Activated CD4-positive, alpha-beta T cell treated with anti-CD3 and anti-CD28 coated beads, Interleukin-2, amount 50 U/mL, for 48 hours (primary cell): ENCODE data around the gene GALNT18.

Source experiments
- DNase-seq, 2 experiments: peaks; one replicate each; pipeline ENCODE4 v3.0.0-alpha.2; 2020

Gene GALNT18

DNA sequence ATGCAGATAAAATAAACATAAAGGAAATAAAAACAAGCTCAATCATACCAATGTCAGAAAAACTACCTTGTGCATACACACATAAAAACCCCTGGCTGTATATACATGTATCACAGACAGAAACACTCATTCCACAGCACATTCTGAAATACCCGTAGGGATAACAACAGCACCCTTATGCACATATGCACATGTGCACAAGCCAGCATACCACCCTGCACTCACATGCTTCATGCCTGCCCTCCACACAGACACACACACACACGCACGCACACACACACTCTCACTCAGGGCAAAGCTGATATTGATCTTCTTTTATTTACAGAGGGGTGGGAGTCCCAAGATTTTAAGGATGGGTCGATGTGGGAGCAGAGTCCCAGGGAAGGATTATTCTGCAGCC lies 360.9 kb downstream of the GALNT18 start:
- no peak for DNase-seq

DNA sequence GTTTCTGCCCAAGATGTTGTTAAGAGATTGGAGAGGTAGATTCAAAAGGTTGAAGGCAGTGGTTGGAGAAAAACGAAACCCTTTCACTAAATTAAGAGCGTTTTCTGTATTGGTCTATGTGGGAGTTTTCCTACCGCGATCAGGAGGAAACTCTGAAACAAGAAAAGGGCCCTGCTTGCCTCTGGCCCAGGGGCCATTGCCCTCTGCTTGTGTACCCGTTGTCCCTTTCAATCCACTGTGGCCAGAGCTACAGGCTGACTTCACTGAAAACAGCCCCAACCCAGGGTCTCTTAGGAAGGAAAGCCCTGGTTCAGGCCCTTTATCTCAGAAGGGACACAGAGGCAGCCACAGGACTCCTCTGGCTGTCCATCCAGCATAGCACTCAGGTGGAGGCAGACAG lies 367.8 kb downstream of the GALNT18 start:
- DNase-seq = no peak

DNA sequence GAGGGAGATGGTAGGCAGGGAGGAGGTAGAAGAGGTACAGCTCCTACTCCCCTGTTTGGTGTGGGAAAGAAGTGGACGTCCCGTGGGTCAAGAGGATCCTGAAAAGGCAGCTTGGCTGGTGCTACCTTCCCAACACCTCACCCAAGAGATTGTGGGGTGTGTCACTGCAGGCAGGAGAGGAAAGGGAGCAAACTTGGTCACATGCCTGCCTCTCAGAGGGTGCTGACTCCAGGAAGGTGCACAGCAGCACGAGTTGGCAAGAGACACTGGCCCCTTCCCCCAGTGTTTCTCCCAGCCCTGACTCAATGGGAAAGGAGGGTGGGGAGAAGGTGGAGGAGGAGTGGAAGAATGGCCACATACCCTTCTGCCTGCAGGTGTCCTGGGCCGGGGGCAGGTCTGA lies 368.3 kb downstream of the GALNT18 start:
- DNase-seq = no peak

DNA sequence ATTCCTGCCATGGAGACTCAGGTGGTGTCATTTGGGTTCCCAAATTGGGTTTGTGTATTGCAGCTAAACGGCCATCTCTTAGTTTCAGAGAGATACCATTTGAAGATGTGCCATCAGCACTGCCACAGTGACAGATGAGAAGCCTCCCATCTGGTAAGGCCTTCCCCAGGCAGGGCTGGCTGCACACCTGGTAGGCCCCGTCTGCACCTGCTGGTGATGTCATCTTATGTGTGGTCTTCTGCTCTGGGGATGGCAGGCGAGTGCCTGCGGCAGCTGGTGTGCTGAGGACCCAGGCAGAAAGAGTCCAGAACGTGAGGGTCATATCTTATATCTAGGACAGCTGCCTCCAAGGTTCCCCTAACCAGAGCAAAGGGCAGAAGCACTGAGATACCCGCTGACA lies 369.4 kb downstream of the GALNT18 start:
- no peak for DNase-seq

DNA sequence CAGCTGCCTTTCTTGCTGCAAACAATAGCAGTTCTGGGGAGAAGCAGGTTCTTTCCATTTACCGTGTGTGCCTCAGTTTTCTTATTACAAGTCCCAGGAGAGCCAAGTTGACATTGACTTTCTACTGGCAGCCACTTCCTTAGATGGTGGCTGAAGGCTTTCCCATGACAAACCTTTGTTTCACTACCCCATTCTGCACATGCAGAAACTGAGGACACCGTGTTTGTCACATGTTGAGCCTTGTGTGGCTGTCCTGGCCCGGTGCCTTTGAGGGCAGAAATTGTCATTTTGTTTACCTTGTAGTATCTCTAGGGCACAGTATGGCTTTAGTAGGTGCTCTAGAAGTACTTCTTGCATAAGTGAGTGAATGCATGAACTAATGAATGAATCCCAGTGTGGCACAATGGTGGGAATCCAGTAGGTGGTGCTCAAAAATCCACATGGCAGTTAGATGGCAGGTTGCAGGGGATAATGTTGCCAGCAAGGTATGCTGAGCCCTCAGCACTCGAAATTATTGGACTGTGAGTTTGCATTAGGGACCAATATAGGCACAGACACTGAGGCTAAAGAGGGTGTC lies 370.3 kb downstream of the GALNT18 start:
- DNase-seq = no peak

DNA sequence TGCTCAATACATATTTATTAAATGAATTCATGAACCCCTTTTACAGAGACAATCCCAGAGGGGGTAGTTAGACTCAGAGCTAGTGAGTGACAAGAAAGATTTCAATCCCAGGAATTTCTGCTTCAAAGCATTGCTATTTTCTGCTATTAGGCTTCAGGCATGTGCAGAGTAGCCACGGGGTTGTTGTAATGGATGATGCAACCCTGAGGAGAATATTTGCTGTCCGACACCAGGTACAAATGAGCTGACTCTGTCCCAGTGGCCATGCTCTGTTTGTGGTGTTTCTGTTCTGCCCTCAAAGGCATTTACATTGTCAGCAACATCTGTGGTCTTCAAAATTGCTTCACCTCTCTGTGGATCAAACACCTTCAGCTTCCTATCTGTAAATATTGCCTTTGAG lies 371.3 kb downstream of the GALNT18 start:
- no peak for DNase-seq

DNA sequence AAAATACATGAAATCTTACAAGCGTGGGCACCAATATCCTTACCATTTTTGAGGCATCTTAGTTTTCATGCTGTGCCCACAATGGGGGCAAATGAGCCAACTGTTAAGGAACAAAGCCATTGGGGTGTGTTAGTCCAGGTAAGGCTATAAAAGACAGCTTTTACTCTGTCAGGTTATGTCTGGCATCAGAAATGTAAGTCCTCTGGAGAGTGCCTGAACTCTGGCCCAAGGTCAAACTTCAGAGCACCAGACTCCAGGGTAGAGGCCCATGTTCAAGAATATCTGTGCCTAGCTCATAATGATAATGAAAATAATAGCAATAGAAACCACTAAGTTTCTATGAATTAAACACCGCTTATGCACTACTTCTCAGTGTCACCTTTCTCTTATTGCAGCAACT lies 374.2 kb downstream of the GALNT18 start:
- DNase-seq = no peak

DNA sequence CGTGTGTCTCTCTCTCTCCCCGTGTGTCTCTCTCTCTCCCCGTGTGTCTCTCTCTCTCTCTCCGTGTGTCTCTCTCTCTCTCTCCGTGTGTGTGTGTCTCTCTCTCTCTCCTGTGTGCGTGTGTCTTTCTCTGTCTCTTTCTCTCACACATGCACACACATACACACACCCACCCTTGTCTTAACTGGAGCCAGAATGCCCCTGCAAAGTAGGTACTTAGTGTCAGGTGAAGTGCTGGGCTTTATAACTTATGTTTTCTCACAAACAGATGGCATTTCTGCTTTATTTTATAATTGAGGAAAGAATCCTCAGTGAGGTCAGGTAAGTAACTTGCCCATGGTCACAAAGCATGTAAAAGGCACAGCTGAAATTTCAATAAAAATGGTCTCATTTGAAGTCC lies 374.7 kb downstream of the GALNT18 start:
- no peak for DNase-seq

DNA sequence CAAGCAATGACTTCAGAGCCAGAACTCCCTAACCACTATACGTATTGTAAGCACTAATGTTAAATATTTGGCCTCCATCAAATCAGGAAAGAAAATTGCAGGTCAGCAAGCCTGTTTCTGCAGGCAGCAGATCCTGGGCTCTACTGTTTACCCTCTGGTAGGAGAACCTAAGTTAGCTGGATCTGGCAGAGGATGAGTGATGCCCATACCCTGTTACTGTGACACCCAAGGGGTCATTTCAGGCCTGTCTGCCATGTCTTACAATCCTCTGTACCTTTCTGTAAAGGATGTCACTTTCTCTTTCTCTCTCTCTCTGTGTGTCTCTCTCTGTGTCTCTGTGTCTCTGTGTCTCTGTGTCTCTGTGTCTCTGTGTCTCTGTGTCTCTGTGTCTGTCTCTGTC lies 375.6 kb downstream of the GALNT18 start:
- DNase-seq = no peak

DNA sequence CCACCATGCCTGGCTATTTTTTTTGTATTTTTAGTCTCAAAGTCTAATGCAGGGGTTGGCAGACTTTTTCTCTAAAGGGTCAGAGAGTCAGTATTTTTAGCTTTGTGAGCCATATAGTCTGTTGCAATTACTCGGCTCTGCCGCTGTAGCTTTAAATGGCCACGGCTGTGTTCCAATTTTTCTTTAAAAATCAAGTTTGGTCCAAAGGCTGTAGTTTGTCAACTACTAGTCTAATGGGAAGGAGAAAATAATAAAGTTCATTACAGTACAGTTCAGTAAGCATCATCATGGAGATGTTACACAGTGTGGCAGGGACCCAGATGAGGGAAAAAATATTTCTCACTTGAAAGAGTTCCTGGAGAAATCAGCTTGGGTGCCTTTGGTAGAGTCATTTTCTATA lies 376.4 kb downstream of the GALNT18 start:
- no peak for DNase-seq

DNA sequence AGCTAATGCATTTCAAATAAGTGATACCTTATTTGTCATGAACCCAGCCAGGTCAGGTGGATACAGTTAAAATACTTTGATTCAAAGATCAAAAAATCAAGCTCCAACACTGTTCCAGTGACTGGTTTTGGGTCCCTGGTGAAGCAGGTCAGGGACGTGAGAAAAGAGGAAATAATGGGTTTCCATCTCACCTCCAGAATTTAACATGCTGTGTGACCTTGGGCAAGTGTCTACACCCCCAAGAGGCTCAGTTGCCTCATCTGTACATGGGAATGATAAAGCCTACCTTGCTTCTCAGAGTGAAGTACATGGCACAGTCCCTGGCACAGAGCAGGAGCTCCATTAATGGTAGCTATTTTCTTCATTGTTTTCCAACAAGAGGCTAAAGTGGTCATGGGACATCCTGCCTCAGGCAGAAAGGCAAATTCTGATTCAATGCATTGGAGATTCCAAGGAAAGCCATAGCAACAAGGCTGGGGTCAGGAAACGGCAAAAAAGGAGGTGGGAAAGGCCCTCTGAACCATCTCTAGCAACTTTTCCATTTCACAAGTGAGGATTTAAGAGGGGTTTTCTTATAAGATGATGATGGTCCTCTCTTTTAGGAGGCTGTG lies 377.2 kb downstream of the GALNT18 start:
- DNase-seq = no peak

DNA sequence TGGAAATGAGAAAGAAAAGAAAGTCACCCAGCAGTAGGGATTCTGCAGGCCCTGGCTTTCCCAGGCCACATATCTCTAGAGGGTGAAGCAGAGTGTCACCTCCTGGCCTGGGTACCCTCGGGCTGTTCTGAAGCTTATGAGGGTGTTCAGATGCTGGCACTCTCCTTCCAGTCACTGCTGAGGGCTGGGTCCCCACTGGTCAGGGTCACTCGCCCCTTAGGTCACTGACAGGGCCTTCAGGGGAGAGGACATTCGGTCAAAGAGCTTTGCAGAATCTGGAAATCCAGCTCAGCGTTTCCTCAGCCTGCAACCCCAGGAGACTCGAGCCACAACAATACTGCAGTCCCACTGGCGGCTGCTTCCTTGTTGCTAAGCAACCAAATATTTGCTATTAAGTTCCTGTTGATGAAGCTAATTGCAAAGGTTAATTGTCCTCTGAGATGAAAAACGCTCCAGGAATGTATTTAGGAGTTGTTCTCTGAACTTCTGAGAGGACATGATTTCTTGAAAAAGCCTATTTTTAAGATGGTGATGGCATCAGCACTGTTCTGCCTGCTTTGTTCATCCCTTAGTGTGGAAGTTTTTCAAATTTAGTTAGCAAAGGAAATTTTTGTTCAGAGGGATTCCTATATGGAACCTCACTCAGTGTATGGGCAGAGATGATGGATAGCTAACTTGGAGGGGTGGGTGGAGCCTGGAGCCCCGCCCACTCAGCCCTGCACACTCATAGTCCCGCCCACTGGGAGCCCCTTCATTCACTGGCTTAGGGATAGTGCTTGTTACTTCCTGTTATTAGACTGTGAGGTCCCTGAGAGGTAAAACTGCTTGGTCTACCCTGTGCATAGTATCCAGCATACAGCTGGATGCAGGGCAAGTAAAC lies 378.0 kb downstream of the GALNT18 start:
- peak; percentile 13 to 22 for DNase-seq

DNA sequence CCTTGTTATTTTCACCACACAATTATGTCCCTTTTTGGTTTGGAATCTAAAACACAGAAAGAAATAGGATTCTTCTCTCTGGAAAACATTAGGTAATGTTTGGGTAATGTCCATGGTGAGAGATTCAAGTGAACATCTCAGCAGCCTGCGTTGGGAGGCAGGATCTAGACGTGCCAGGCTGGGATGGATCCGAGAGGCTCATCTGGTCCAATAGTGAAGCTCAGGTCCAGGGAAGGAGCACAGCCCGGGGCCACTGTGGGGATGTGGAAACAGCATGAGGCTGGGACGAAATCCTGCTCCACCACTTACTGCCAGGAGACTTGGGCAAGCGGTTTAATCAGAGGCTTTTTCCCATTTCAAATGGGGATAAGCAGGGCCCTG lies 378.6 kb downstream of the GALNT18 start:
- DNase-seq = no peak

DNA sequence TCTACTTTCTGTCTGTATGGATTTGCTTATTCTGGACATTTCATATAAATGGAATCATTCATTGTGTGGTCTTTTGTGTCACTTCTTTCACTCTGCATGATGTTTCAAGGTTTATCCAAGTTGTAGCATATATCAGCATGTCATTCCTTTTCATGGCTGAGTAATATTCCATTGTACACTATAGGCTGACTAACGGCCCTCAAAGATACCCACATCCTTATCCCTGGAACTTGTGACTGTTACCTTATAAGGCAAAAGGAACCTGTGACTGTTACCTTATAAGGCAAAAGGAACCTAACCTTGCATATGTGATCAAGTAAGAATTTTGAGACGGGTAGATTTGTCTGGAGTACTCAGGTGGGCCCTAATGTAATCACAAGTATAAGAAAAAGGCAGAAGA lies 380.5 kb downstream of the GALNT18 start:
- no peak for DNase-seq

DNA sequence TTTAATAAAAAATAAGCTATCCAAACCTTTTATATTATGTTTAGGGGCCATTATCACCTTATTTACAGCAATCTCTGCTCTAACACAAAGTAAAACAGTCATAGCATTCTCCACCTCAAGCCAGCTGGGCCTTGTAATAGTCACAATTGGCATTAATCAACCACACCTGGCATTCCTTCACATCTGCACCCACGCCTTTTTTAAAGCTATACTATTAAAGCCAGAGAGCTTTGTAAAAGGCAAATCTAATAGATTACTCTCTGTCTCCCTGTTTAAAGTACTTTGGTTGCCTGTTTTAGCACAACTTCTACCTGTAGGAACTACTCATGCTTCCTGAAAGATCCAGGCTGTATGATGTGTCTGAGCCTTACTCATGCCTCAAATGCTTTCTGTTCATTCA lies 381.8 kb downstream of the GALNT18 start:
- no peak for DNase-seq

DNA sequence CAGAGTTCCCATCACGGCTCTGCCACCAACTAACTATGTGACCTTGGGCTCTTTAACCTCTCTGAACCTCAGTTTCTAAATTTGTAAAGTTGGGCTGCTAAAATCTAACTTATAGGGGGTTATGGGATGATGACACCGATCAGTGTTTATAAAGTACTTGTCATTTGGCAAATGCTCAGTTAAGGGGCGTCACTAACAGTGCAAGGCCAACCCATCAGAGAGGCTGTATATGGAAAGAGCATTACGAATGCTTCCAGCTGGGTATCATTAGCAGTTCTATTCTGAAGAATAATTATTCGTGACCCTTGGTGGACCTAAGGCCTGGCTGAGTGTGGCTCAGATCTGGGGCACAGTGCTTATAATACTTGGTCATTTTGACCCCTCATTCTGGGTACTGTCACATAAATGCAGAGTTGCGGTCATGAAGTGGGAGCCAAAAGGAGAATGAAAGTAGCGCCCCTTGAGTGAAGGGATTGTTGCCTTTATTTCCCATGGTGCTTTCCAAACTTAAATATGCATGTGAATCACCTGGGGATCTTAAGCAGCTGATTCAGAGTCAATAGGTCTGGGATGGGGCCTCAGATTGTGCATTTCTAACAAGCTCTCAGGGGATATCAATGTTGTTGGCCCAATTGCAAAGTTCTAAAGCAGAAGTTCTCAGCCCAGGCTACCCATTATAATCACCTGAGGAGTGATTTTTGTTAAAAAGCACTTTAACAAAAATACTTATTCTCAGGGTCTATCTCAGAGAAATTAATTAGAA lies 384.6 kb downstream of the GALNT18 start:
- DNase-seq = no peak

DNA sequence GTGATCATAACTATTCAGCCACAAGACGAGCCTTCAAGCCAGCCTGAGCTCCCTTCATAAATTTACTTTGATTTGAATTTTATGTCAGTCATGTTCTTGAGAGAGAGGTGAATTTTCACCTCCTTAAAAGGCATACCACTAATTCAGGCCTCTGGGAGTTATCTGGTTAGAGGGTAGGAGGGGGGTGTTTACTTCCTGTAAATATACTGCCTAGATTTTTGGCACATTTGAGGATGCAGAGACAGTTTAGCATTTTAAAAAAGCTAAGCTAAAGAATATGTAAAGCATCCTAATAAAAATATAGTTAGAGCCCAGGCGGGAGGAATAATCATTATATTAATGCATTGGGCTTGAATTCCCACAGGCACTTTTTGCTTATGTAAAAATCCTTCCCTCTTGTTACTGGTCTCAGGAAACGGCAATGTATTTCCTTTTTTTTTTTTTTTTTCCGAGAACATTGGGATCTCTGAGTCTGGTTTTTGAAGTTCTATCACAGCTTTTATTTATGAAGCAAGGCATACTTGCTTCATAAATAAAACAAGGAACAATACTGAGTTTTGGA lies 385.2 kb downstream of the GALNT18 start:
- no peak for DNase-seq

DNA sequence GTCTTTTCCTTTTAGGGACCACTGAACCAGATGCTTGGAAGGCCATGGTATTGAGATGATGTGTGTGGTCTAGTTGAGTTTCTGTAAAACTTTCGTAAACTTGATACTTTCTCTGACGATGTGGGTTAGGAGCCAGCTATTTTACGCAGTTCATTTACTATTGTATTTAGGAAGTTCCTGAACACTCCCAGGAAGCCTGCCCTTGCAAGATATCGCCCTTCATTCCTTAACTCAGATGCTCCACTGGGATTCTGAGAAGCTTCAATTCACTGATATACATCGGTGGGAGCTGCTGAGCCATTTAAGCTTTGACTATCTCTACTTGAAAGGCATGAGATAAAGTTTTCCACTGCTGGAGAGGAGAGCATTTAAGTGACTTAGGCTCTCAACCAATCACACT lies 390.0 kb downstream of the GALNT18 start:
- DNase-seq = no peak

DNA sequence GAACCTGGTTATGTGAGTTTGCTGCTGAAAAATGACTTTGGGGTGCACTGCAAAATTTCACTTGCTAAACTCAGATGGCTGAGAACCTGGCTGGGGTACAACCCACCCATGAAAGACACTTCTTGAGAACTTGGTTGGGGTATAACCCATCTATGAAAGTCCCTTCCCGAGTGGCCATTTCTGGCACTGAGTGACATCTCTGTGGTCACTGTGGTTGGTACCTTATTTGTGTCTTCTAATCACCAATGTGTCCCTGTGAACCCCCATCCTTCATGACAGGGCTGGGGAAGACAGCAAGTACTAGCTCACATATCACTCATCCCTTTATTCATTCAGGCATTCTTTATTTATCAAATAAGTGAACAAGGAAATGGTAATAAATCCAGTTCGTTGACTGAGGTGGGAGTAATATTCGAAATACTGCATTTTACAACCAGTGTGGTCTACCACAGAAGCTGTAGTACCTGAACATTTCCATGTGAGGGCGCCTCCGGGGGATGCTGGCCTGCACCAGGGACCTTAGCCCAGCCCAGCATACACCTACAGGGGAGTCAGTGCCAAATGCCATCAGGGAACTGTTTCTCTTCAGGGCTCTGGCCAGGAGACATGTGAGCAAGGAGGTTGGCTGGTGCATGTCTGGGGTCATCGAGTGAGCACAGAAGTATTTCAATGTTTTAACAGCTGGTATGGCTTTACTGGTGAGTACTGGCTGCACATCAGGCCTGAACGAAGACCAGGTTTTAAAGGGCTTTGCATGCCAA lies 390.8 kb downstream of the GALNT18 start:
- DNase-seq = peak; percentile 24 to 25

DNA sequence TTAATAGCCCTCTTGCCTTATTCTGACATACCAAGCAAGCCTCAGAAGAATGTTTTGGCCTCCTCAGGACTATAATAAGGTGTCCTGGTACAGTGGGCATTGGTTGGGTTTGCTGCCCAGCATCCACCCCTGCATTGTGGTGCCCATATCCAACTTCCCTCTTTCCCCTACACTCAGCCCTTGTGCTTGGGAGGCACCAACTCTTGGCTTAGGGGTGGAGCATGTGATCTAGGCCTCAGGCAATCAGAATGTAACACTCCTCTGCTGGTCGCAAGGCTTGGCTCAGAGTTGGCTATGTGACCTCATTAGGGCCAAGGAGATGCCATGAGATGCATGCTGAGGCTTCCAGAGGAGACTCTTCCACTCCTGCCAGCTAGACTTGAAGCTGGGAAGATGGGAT lies 391.7 kb downstream of the GALNT18 start:
- no peak for DNase-seq

DNA sequence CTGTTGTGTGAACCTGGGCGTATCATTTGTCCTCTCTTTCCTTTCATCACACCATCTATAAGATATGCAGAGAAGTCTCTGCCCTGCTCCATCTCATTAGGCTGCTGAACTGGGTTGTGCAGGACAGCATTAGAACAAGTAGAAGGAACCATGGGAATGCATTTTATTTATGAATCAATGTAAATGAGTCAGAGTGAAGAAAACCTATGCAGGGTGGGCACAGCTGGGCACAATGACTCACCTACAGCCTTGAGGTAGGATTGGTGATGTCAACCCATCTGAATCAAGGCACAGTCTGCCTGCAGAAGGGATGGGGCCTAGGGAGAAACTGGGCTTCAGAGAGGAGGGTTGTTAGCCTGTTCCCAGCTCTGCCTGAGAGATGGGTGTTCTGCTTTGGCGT lies 392.2 kb downstream of the GALNT18 start:
- DNase-seq = no peak

DNA sequence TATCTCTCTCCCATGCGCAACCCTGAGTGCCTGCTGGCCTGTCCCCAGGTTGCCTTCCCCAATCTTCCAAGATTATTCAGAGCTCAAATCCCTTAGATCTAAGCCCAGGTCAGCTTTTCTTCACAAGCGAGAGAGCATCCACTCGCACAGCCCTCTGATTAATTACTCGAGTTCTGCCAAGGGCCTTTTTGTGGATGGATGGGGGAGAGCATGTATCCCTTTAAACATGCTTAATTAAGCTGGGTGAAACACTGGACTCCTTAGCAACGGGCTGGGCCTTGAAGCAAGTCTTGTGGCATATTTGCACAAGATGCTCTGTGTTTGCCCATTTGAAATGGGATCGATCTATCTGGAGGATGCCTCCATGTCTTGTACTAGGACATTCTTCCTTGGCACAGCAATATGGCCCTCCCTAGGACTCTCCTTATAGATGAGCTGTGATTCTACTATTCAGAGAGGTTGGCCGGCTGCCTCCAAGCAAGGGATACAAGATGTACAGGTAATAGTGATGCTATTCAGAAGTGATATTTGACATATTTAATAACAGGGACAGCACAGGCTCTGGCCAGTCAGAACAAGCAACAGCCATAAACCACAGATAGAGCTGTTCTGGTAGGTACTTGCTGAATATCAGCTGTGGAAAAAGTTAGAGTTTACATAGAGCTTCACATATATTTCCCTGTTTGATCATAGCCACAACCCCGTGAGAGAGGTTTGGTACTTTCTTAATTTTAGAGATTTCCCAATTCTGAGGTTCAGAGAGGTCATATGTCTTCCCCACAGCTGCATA lies 394.3 kb downstream of the GALNT18 start:
- no peak for DNase-seq
